Muscle layer of colon (tissue), 2 donors: ENCODE data around the gene NEDD4.
"Not testable (repeated sequence)": the region's sequence is repeated elsewhere in the genome, so short reads cannot be mapped to it uniquely, and the experiment has no call there.

Source experiments
- H3K27ac ChIP-seq: one replicate; pipeline ENCODE4 v1.7.0; 2013; ENCODE audit warnings: low read depth, mild to moderate bottlenecking, low read length, moderate library complexity
- H3K27me3 ChIP-seq, 2 donors: one replicate each; pipeline ENCODE4 v1.7.0; 2013; ENCODE audit warnings: low read length in 2 of 2, mild to moderate bottlenecking in 2 of 2; ENCODE audit not compliant: insufficient read depth in 2 of 2, control insufficient read depth in 1 of 2
- H3K36me3 ChIP-seq: one replicate; pipeline ENCODE4 v1.7.0; 2013; ENCODE audit warnings: mild to moderate bottlenecking, low read length; ENCODE audit not compliant: insufficient read depth
- H3K4me1 ChIP-seq: one replicate; pipeline ENCODE4 v1.7.0; 2013; ENCODE audit warnings: mild to moderate bottlenecking, low read length; ENCODE audit not compliant: insufficient read depth
- H3K4me3 ChIP-seq, 2 donors: one replicate each; pipeline ENCODE4 v1.7.0; 2013; ENCODE audit warnings: low read length in 2 of 2, low read depth in 1 of 2, mild to moderate bottlenecking in 1 of 2, moderate library complexity in 1 of 2
- H3K9ac ChIP-seq: one replicate; pipeline ENCODE4 v1.7.0; 2013; ENCODE audit warnings: low read length
- H3K9me3 ChIP-seq: one replicate; pipeline ENCODE4 v1.7.0; 2013; ENCODE audit warnings: mild to moderate bottlenecking, low read length
- donor health status: abdominal sarcoma.
- donor health status: Adenocarcinoma of cecum.

NEDD4 gene

GRCh38 chr15:55789066-55789660, 204.2 kb downstream of the NEDD4 start:
- H3K36me3 ChIP-seq: no peaks in the 10 kb centered on the region
- H3K4me1 ChIP-seq: no peaks in the 10 kb centered on the region
- H3K27ac ChIP-seq: no peak overlapping the region
- no peak overlapping the region for H3K9ac ChIP-seq
- no peaks in the 10 kb centered on the region for H3K9me3 ChIP-seq
- no peaks in the 10 kb centered on the region for H3K27me3 ChIP-seq
- no peak overlapping the region for H3K4me3 ChIP-seq

- Histone ChIP-seq H3K9ac (no peak overlapping the region), H3K4me3 (no peak overlapping the region), H3K36me3 (no peaks in the 10 kb centered on the region), H3K9me3 (no peaks in the 10 kb centered on the region), H3K4me1 (no peaks in the 10 kb centered on the region), H3K27me3 (no peaks in the 10 kb centered on the region), H3K27ac (no peak overlapping the region)
These were observed 207.1 kb downstream of the NEDD4 start for GRCh38 chr15:55786341-55786740.

- H3K4me1 ChIP-seq, H3K36me3 ChIP-seq, H3K9me3 ChIP-seq, H3K27ac ChIP-seq, H3K4me3 ChIP-seq, H3K9ac ChIP-seq, H3K27me3 ChIP-seq: not testable (repeated sequence)
These were observed 207.8 kb downstream of the NEDD4 start for GRCh38 chr15:55785593-55785992.

- Histone ChIP-seq H3K27ac (no peak overlapping the region), H3K4me1 (no peaks in the 10 kb centered on the region), H3K9me3 (no peaks in the 10 kb centered on the region), H3K9ac (no peak overlapping the region), H3K4me3 (no peak overlapping the region), H3K36me3 (no peaks in the 10 kb centered on the region), H3K27me3 (no peaks in the 10 kb centered on the region)
These were observed 209.1 kb downstream of the NEDD4 start for GRCh38 chr15:55784286-55784685.

- Histone ChIP-seq H3K4me1 (no peaks in the 10 kb centered on the region), H3K4me3 (no peak overlapping the region), H3K27ac (no peak overlapping the region), H3K9ac (no peak overlapping the region), H3K9me3 (no peaks in the 10 kb centered on the region), H3K36me3 (no peaks in the 10 kb centered on the region), H3K27me3 (no peaks in the 10 kb centered on the region)
These were observed 210.5 kb downstream of the NEDD4 start for GRCh38 chr15:55782901-55783300.

GRCh38 chr15:55780292-55780691, 213.1 kb downstream of the NEDD4 start:
- no peaks in the 10 kb centered on the region for H3K36me3 ChIP-seq
- H3K27ac ChIP-seq: no peak overlapping the region
- no peaks in the 10 kb centered on the region for H3K9me3 ChIP-seq
- no peaks in the 10 kb centered on the region for H3K27me3 ChIP-seq
- no peak overlapping the region for H3K4me3 ChIP-seq
- H3K9ac ChIP-seq: no peak overlapping the region
- no peaks in the 10 kb centered on the region for H3K4me1 ChIP-seq

- Histone ChIP-seq H3K4me1 (no peaks in the 10 kb centered on the region), H3K27me3 (no peaks in the 10 kb centered on the region), H3K9ac (no peak overlapping the region), H3K36me3 (no peaks in the 10 kb centered on the region), H3K27ac (no peak overlapping the region), H3K9me3 (no peaks in the 10 kb centered on the region), H3K4me3 (no peak overlapping the region)
These were observed 214.5 kb downstream of the NEDD4 start for GRCh38 chr15:55778932-55779331.
